MM.1S (cell line): Measurements from ENCODE around the gene PXT1.

Source experiments
- EZH2phosphoT487 ChIP-seq: fragments of 300-600 bp; sonication (generic); IDR thresholded peaks from 2 replicates; pipeline ENCODE4 v1.6.1; 2018; ENCODE audit warnings: antibody characterized with exemption, low read length
- TF ChIP-seq, protein P1 (sequence below): fragments of 300-600 bp; sonication (generic); IDR thresholded peaks from 2 replicates; pipeline ENCODE4 v1.5.1; 2016; ENCODE audit warnings: antibody characterized with exemption, low read length, mixed read lengths

GRCh38 chr6:36428911-36429310 lies 13.7 kb downstream of the PXT1 start:
- TF ChIP-seq, protein P1, sequence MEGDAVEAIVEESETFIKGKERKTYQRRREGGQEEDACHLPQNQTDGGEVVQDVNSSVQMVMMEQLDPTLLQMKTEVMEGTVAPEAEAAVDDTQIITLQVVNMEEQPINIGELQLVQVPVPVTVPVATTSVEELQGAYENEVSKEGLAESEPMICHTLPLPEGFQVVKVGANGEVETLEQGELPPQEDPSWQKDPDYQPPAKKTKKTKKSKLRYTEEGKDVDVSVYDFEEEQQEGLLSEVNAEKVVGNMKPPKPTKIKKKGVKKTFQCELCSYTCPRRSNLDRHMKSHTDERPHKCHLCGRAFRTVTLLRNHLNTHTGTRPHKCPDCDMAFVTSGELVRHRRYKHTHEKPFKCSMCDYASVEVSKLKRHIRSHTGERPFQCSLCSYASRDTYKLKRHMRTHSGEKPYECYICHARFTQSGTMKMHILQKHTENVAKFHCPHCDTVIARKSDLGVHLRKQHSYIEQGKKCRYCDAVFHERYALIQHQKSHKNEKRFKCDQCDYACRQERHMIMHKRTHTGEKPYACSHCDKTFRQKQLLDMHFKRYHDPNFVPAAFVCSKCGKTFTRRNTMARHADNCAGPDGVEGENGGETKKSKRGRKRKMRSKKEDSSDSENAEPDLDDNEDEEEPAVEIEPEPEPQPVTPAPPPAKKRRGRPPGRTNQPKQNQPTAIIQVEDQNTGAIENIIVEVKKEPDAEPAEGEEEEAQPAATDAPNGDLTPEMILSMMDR = no peak
- no peak for TF ChIP-seq EZH2phosphoT487
